Measurements from ENCODE around the gene SDE2.

SDE2 gene

GRCh38 chr1:225950905-225951497, 48.1 kb downstream of the SDE2 start:
- no peak overlapping the region for H3K4me2 ChIP-seq (ENCODE audit: low read depth, low read length, poor library complexity, severe bottlenecking)
- no peaks in the 10 kb centered on the region for H3F3A ChIP-seq (ENCODE audit: insufficient read depth)
- no peak overlapping the region for H3K9ac ChIP-seq (ENCODE audit: low read length)
- no peaks in the 10 kb centered on the region for H3K9me3 ChIP-seq (ENCODE audit: insufficient read depth, low read length)
- H3K9me2 ChIP-seq (replicated peaks; ENCODE audit: insufficient read depth, low read length), result no peaks in the 10 kb centered on the region
- no peaks in the 10 kb centered on the region for H3K79me2 ChIP-seq (ENCODE audit: insufficient read depth, low read length)
- no peak overlapping the region for H3K4me3 ChIP-seq (ENCODE audit: insufficient read depth, low read length, poor library complexity, severe bottlenecking)
- H4K20me1 ChIP-seq (ENCODE audit: low read depth, low read length), result no peaks in the 10 kb centered on the region
- H2AFZ ChIP-seq (ENCODE audit: low read depth, low read length, severe bottlenecking), result no peak overlapping the region
- no peaks in the 10 kb centered on the region for H3K27me3 ChIP-seq (ENCODE audit: low read length)
- no peak overlapping the region for H3K27ac ChIP-seq (ENCODE audit: low read depth, low read length)
- TF ChIP-seq EZH2phosphoT487 (conservative IDR thresholded peaks at IDR 0.05; ENCODE audit: low read length), result no peak
- no peak for TF ChIP-seq CTCF (IDR thresholded peaks at IDR 0.05; ENCODE audit: insufficient read depth, low read length, poor library complexity, severe bottlenecking)
- no peaks in the 10 kb centered on the region for H3K36me3 ChIP-seq (ENCODE audit: low read length)

GRCh38 chr1:225949041-225949440, 50.1 kb downstream of the SDE2 start:
- Histone ChIP-seq H3F3A (ENCODE audit: insufficient read depth) (no peaks in the 10 kb centered on the region), H2AFZ (ENCODE audit: low read depth, low read length, severe bottlenecking) (no peak overlapping the region), H3K79me2 (ENCODE audit: insufficient read depth, low read length) (no peaks in the 10 kb centered on the region), H4K20me1 (ENCODE audit: low read depth, low read length) (no peaks in the 10 kb centered on the region), H3K9me2 (replicated peaks; ENCODE audit: insufficient read depth, low read length) (no peaks in the 10 kb centered on the region), H3K4me3 (ENCODE audit: insufficient read depth, low read length, poor library complexity, severe bottlenecking) (no peak overlapping the region), H3K36me3 (ENCODE audit: low read length) (no peaks in the 10 kb centered on the region), H3K9me3 (ENCODE audit: insufficient read depth, low read length) (no peaks in the 10 kb centered on the region), H3K4me2 (ENCODE audit: low read depth, low read length, poor library complexity, severe bottlenecking) (no peak overlapping the region), H3K9ac (ENCODE audit: low read length) (no peak overlapping the region), H3K27ac (ENCODE audit: low read depth, low read length) (no peak overlapping the region), H3K27me3 (ENCODE audit: low read length) (no peaks in the 10 kb centered on the region)
- TF ChIP-seq CTCF (IDR thresholded peaks at IDR 0.05; ENCODE audit: insufficient read depth, low read length, poor library complexity, severe bottlenecking) (no peak), EZH2phosphoT487 (conservative IDR thresholded peaks at IDR 0.05; ENCODE audit: low read length) (no peak)

GRCh38 chr1:225946803-225947202, 52.3 kb downstream of the SDE2 start:
- no peaks in the 10 kb centered on the region for H3K27me3 ChIP-seq (ENCODE audit: low read length)
- no peaks in the 10 kb centered on the region for H3K9me2 ChIP-seq (replicated peaks; ENCODE audit: insufficient read depth, low read length)
- H3K4me3 ChIP-seq (ENCODE audit: insufficient read depth, low read length, poor library complexity, severe bottlenecking), result no peak overlapping the region
- H3K36me3 ChIP-seq (ENCODE audit: low read length), result no peaks in the 10 kb centered on the region
- H4K20me1 ChIP-seq (ENCODE audit: low read depth, low read length), result no peaks in the 10 kb centered on the region
- no peak overlapping the region for H2AFZ ChIP-seq (ENCODE audit: low read depth, low read length, severe bottlenecking)
- H3K9me3 ChIP-seq (ENCODE audit: insufficient read depth, low read length), result no peaks in the 10 kb centered on the region
- no peak overlapping the region for H3K9ac ChIP-seq (ENCODE audit: low read length)
- H3K79me2 ChIP-seq (ENCODE audit: insufficient read depth, low read length), result no peaks in the 10 kb centered on the region
- TF ChIP-seq EZH2phosphoT487 (conservative IDR thresholded peaks at IDR 0.05; ENCODE audit: low read length), result no peak
- no peak for TF ChIP-seq CTCF (IDR thresholded peaks at IDR 0.05; ENCODE audit: insufficient read depth, low read length, poor library complexity, severe bottlenecking)
- H3F3A ChIP-seq (ENCODE audit: insufficient read depth), result peaks cover 3% of the 10 kb centered on the region; the same call in 1 of the 2 replicates
- no peak overlapping the region for H3K4me2 ChIP-seq (ENCODE audit: low read depth, low read length, poor library complexity, severe bottlenecking)
- H3K27ac ChIP-seq (ENCODE audit: low read depth, low read length), result no peak overlapping the region
